Measurements from ENCODE around the gene MOB2.

GRCh38 chr11:1488575-1489180 lies 2.1 kb upstream of the MOB2 start:
- TF ChIP-seq CTCF (IDR thresholded peaks at IDR 0.05; ENCODE audit: borderline replicate concordance, extremely low read depth, low read length, poor library complexity, severe bottlenecking) = no peak
- no peak for TF ChIP-seq EZH2 (IDR thresholded peaks at IDR 0.05; ENCODE audit: borderline replicate concordance, low read depth, low read length, severe bottlenecking)

All from DND-41 (cell line).